Neutrophil (primary cell): Measurements from ENCODE around the gene PRXL2B.

Experiments used
- H3K27ac ChIP-seq: fragments of 200-600 bp; sonication (generic); 2 replicates; pipeline ENCODE4 v1.5.1; 2016; ENCODE audit warnings: mild to moderate bottlenecking, moderate library complexity
- H3K27me3 ChIP-seq: fragments of 200-600 bp; sonication (generic); 2 replicates; pipeline ENCODE4 v1.6.0; 2016; ENCODE audit warnings: mild to moderate bottlenecking
- H3K36me3 ChIP-seq: fragments of 200-600 bp; sonication (generic); 2 replicates; pipeline ENCODE4 v1.5.1; 2017
- H3K4me1 ChIP-seq, 2 experiments: fragments of 200-600 bp in 1 of 2; sonication (generic) in 1 of 2; 1 replicate in 1 of 2; 2 replicates in 1 of 2; pipeline versions ENCODE4 v1.5.1 to v1.6.1; 2013 to 2016; ENCODE audit warnings: low read depth in 1 of 2, low read length in 1 of 2, mild to moderate bottlenecking in 1 of 2, moderate library complexity in 1 of 2; ENCODE audit not compliant: control insufficient read depth in 1 of 2, insufficient read depth in 1 of 2
- H3K4me3 ChIP-seq, 2 experiments: fragments of 200-600 bp in 1 of 2; sonication (generic) in 1 of 2; 1 replicate in 1 of 2; 2 replicates in 1 of 2; pipeline ENCODE4 v1.5.1; 2013 to 2016; ENCODE audit warnings: low read depth in 1 of 2, low read length in 1 of 2, mild to moderate bottlenecking in 1 of 2, moderate library complexity in 1 of 2
- H3K9me3 ChIP-seq: fragments of 200-600 bp; sonication (generic); 2 replicates; pipeline ENCODE4 v1.5.1; 2016
- TF ChIP-seq, protein P1 (sequence below): fragments of 200-600 bp; sonication (generic); IDR thresholded peaks from 2 replicates; pipeline ENCODE4 v1.5.1; 2016; ENCODE audit warnings: antibody characterized with exemption

PRXL2B gene

DNA sequence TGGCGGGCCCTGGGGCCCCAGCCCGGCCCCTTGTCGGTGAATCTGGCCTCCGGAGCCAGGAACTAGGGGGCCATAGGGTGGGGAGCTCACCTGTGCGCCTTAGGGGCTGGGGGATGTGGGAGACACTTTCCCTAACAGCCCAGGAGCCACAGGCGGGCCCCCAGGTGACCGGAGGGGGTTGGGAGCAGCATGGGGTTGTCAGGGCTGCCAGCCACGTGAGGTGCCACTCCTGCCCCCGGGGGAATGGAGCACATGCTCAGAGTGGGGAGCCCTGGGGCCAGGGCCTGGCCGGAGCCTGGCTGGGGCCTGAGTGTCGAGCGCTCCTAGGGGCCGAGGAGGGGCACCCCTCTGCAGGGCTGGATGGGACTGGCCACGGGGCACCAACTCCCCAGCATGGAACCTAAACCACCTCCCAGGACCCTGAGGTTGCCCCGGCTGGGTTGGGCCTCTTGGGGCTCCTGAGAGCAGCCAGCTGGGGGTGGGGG, 19.9 kb downstream of the PRXL2B start:
- Histone ChIP-seq H3K27me3 (peaks cover 19% of the 10 kb centered on the region), H3K4me1 (no peaks in the 10 kb centered on the region), H3K36me3 (no peaks in the 10 kb centered on the region), H3K9me3 (no peaks in the 10 kb centered on the region), H3K27ac (no peak overlapping the region), H3K4me3 (no peak overlapping the region)
- TF ChIP-seq, protein P1, sequence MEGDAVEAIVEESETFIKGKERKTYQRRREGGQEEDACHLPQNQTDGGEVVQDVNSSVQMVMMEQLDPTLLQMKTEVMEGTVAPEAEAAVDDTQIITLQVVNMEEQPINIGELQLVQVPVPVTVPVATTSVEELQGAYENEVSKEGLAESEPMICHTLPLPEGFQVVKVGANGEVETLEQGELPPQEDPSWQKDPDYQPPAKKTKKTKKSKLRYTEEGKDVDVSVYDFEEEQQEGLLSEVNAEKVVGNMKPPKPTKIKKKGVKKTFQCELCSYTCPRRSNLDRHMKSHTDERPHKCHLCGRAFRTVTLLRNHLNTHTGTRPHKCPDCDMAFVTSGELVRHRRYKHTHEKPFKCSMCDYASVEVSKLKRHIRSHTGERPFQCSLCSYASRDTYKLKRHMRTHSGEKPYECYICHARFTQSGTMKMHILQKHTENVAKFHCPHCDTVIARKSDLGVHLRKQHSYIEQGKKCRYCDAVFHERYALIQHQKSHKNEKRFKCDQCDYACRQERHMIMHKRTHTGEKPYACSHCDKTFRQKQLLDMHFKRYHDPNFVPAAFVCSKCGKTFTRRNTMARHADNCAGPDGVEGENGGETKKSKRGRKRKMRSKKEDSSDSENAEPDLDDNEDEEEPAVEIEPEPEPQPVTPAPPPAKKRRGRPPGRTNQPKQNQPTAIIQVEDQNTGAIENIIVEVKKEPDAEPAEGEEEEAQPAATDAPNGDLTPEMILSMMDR = no peak

DNA sequence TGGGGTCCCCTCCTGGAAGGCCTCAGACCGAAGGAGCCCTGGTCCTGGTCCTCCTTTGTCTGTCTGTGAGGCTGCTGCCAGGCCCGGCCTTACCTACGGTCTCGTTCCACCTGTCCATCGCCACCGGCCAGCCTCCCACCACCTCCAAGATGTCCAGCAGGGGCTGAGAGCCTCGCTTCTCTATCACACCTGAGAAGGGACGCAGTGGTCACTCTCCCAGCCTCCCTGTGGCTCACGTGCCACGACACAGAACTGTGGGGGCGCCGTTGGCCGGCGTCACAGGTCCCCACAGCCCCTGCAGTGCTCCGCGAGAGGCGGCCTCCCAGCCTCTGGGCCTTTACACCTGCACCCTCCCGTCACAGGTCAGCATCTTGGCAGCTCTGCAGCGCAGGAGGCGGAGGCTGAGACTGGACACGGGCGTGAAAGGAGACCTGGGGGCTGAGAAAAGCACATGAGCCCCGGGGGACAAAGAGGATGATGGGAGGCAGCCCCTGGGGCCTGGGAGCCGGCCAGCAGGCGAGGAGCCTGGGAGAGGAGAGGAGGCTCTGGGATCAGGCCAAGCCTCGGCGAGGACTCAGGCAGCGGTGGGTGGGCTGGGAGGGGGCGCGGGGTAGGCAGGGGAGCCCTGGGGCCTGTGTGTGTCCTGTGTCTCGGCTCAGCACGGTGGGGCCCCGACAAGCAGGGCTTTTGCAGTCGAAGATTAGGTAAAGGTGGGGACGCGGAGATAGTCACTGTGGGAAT, 20.5 kb downstream of the PRXL2B start:
- Histone ChIP-seq H3K27ac (no peak overlapping the region), H3K4me3 (no peak overlapping the region), H3K36me3 (no peaks in the 10 kb centered on the region), H3K9me3 (no peaks in the 10 kb centered on the region), H3K4me1 (no peaks in the 10 kb centered on the region), H3K27me3 (peaks cover 18% of the 10 kb centered on the region)
- TF ChIP-seq, protein P1 = no peak

DNA sequence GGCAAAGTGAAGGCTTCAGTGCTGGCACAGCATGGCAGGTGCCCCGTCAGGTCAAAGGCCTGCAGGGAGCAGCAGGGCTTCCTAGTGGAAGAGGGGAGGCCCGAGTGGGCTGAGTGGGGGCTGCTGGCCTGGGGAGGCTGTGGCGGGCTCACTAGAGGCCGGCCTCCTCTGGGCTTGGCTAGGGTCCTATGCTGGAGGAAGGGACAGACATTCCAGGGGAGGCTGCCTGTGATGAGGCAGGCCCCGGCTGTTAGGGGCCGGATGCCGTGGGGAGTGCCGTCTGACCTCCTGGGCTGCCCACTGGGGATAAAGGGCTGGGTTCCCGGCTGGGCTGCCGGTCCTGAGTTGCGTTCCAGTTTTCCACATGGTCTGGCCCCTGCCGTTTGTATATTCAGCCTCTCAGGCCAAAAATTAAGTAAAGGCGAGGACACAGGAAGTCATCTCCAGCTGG, 21.1 kb downstream of the PRXL2B start:
- no peaks in the 10 kb centered on the region for H3K36me3 ChIP-seq
- H3K27ac ChIP-seq = no peak overlapping the region
- peaks cover 17% of the 10 kb centered on the region for H3K27me3 ChIP-seq
- no peaks in the 10 kb centered on the region for H3K9me3 ChIP-seq
- TF ChIP-seq, protein P1 = no peak
- H3K4me1 ChIP-seq = no peaks in the 10 kb centered on the region
- H3K4me3 ChIP-seq = no peak overlapping the region

DNA sequence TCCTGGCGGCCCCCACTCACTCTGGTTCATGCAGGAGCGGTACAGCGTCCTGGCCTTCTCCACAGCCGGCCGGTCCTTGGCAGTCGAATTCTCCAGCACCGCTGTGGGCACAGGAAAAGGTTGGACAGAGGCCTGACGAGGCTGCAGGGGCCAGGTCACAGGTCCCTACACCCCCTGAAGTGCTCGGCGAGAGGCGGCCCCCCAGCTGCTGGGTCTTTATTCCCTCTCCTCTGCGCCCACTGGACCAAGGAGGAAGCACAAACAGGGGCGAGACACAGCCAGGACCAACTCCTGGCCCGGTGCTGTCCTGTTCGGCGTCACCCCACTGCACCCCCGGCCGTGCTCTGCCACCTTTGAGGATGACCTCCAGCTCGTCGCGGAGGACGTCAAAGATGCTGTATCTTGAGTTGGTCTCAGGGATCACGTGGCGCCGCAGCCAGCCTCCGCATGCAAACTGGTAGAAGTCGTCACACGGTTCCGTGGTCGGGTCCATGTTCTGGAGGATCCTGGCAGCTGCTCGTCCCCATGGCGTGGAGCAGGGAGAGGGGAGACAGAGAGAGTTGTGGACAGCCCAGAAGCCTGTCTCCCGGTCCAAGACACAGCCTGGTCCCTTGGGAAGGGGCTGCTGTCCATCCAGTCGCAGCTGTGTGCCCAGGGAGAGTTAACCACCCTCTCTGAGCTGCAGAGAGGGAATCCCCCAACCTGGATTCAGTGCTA, 22.9 kb downstream of the PRXL2B start:
- TF ChIP-seq, protein P1 = no peak
- Histone ChIP-seq H3K27ac (no peak overlapping the region), H3K9me3 (no peaks in the 10 kb centered on the region), H3K4me3 (no peak overlapping the region), H3K36me3 (no peaks in the 10 kb centered on the region), H3K4me1 (no peaks in the 10 kb centered on the region), H3K27me3 (peaks cover 17% of the 10 kb centered on the region)

DNA sequence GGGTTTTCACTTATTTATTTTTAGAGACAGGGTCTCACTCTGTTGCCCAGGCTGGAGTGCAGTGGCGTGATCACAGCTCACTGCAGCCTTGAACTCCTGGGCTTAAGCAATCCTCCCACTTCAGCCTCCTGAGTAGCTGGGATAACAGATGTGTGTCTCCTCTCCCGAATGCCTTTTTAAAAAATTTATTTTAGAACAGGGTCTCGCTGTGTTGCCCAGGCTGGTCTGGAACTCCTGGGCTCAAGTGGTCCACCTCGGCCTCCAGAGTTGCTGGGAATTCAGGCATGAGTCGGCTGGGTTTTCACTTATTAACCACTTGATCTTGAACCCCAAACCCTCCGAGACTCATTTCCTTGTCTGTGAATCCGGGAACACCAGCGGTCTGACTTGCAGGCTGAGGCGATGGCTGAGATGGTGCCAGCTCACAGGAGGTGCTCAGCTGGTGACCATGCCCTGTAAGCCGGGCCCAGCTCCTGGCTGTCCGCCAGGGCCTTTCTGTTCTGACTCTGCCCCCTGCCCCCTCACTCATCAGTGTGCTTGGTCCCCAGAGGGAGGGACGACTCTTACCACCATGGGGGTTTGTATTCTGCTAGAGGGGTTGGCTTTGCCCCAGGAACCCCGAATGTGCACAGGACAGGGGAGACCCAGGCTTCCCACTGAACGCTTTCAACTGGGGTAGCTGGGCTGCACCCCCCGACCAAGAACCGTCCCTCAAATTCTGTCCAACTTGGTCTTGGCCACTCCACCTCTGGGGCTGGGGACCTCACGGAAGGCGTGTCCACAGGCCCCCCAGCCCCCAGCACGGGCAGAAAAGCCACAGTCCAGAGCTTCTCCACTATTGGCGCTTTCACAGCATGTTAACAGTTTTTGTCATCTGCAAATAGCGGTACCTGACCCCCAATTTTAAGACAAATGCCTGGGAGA, 23.7 kb downstream of the PRXL2B start:
- Histone ChIP-seq H3K9me3 (no peaks in the 10 kb centered on the region), H3K36me3 (no peaks in the 10 kb centered on the region), H3K4me1 (no peaks in the 10 kb centered on the region), H3K4me3 (peak overlapping the region in 1 of 2 experiments; percentile 25), H3K27ac (no peak overlapping the region), H3K27me3 (peaks cover 17% of the 10 kb centered on the region)
- TF ChIP-seq, protein P1 = no peak
